ENCODE data around the gene AP1M2.

GRCh38 chr19:10553943-10554381 lies 33.1 kb downstream of the AP1M2 start:
- TF ChIP-seq CTCF (IDR thresholded peaks at IDR 0.05; ENCODE audit: insufficient read depth, low read length, poor library complexity, severe bottlenecking) (no peak), EZH2phosphoT487 (conservative IDR thresholded peaks at IDR 0.05; ENCODE audit: low read length) (no peak)

Measured in SU-DHL-6 (cell line).